Prostate gland (tissue), 2 donors: ENCODE data around the gene GAS6. TPM values are rescaled to one million over a fixed set of nuclear protein-coding genes. Genes with fewer than 3 reads are reported as not detected.
"Not testable (repeated sequence)": the region's sequence is repeated elsewhere in the genome, so short reads cannot be mapped to it uniquely, and the experiment has no call there.

Experiments used
- DNase-seq: peaks from one replicate; pipeline ENCODE4 v3.0.0-alpha.2; 2019; ENCODE audit warnings: low spot score
- H3K27ac ChIP-seq, 2 donors: fragments of 200-600 bp; sonication (generic); 2 replicates each; pipeline ENCODE4 v1.5.1; 2017 to 2019
- H3K27me3 ChIP-seq: fragments of 200-600 bp; sonication (generic); replicated peaks from 2 replicates; pipeline ENCODE4 v1.5.1; 2019; ENCODE audit not compliant: insufficient read depth
- H3K36me3 ChIP-seq, 2 donors: fragments of 200-600 bp; sonication (generic); 1 replicate in 1 of 2; 2 replicates in 1 of 2; pipeline versions ENCODE4 v1.5.1 to v1.8.1; 2017 to 2019
- H3K4me1 ChIP-seq: fragments of 200-600 bp; sonication (generic); replicated peaks from 2 replicates; pipeline ENCODE4 v1.5.1; 2019
- H3K4me3 ChIP-seq, 2 donors: fragments of 200-600 bp; sonication (generic); 2 replicates each; pipeline ENCODE4 v1.5.1; 2017 to 2019
- H3K9me3 ChIP-seq: fragments of 200-600 bp; sonication (generic); 2 replicates; pipeline ENCODE4 v1.5.1; 2017
- POLR2A ChIP-seq: fragments of 450-650 bp; IDR thresholded peaks from one replicate; pipeline ENCODE4 v1.6.1; 2016; ENCODE audit warnings: antibody characterized with exemption, mild to moderate bottlenecking
- POLR2AphosphoS5 ChIP-seq: sonication (generic); formaldehyde crosslinking; IDR thresholded peaks from one replicate; pipeline ENCODE4 v1.6.1; 2017; ENCODE audit warnings: antibody characterized with exemption
- WGBS: methylation state at CpG from one replicate; pipeline ENCODE4 v1.1.5; 2018; 5-methylcytosine and 5-hydroxymethylcytosine counted together
- intact Hi-C: fragments of 100-400 bp; cut with DNase I; formaldehyde crosslinking; loops from one replicate; pipeline ENCODE4 v1.14.2; 2022
- total RNA-seq, 2 donors: library from RNA; depleted of rRNA; stranded (reverse); fragments of >200 nt; gene quantifications; one replicate each; pipeline ENCODE4 v1.1.0, GENCODE V29; 2016
- TF ChIP-seq, protein P1 (sequence below), 4 experiments: fragments of 200-600 bp in 2 of 4; fragments of 450-650 bp in 2 of 4; sonication (generic) in 2 of 4; IDR thresholded peaks; 1 replicate in 3 of 4; 2 replicates in 1 of 4; pipeline ENCODE4 v1.5.1; 2016 to 2019; ENCODE audit warnings: antibody characterized with exemption in 4 of 4, mild to moderate bottlenecking in 2 of 4, moderate library complexity in 2 of 4

Gene GAS6
- total RNA-seq, 2 donors from 2014 or later: 116 to 432 TPM

DNA sequence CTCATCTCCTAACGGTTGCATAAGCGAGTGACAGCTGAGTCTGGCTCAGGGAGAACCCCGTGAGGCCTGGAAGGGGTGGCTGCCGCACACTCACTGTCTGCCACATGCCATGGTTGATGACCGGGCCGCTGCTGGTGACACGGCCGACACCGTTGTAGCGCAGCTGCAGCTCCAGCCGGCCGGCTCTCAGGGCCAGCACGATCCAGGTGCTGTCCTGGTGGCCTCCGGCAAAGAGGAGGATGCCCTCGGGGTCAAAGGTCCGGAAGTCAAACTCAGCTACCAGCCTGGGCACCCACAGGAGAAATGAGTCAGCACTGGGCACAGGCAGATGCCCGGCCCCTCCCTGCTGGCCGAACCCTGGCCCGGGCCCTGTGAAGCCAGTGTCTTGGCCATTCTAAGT lies 31.7 kb downstream of the GAS6 start:
- Histone ChIP-seq H3K27ac (no peak overlapping the region), H3K36me3 (peaks cover 3 to 4% of the 10 kb centered on the region in 2 donors), H3K4me1 (peaks cover 4% of the 10 kb centered on the region), H3K9me3 (no peaks in the 10 kb centered on the region), H3K27me3 (no peaks in the 10 kb centered on the region), H3K4me3 (no peak overlapping the region)
- 94% methylated on average over 17 of the region's 19 CpGs for WGBS
- intact Hi-C loops: no loop called here
- TF ChIP-seq, protein P1, sequence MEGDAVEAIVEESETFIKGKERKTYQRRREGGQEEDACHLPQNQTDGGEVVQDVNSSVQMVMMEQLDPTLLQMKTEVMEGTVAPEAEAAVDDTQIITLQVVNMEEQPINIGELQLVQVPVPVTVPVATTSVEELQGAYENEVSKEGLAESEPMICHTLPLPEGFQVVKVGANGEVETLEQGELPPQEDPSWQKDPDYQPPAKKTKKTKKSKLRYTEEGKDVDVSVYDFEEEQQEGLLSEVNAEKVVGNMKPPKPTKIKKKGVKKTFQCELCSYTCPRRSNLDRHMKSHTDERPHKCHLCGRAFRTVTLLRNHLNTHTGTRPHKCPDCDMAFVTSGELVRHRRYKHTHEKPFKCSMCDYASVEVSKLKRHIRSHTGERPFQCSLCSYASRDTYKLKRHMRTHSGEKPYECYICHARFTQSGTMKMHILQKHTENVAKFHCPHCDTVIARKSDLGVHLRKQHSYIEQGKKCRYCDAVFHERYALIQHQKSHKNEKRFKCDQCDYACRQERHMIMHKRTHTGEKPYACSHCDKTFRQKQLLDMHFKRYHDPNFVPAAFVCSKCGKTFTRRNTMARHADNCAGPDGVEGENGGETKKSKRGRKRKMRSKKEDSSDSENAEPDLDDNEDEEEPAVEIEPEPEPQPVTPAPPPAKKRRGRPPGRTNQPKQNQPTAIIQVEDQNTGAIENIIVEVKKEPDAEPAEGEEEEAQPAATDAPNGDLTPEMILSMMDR (IDR thresholded peaks at IDR 0.05): no peak
- TF ChIP-seq POLR2A: no peak
- DNase-seq: no peak

DNA sequence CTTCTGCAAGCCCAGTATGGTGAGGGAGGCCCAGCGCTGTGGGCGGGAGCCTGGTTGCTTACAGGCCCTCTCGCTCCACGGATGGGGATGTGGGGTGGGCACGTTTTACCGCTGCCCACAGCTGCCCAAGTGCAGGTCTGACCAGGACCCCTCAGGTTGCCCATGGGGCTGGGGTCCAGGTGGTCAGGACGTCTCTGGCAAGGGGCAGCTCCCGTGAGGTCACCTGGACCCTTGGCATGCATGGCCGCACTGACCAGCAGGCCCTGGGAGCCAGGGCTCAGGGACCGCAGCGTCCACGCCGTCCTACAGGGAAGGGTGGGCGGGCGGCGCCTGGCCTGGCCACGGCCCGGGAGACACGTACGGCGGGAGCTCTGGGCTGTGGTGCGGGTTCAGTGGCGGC lies 32.8 kb downstream of the GAS6 start:
- peaks cover 4 to 7% of the 10 kb centered on the region in 2 donors for H3K36me3 ChIP-seq
- no peaks in the 10 kb centered on the region for H3K9me3 ChIP-seq
- DNase-seq: no peak
- TF ChIP-seq, protein P1 (IDR thresholded peaks at IDR 0.05): no peak
- no peaks in the 10 kb centered on the region for H3K27me3 ChIP-seq
- intact Hi-C loops: no loop called here
- no peak overlapping the region for H3K27ac ChIP-seq
- 90% methylated on average over 23 of the region's 23 CpGs for WGBS
- no peaks in the 10 kb centered on the region for H3K4me1 ChIP-seq
- H3K4me3 ChIP-seq: no peak overlapping the region

GRCh38 chr13:113830426-113830950 lies 33.4 kb downstream of the GAS6 start:
- H3K27ac ChIP-seq, H3K27me3 ChIP-seq, H3K36me3 ChIP-seq, DNase-seq, H3K9me3 ChIP-seq, H3K4me1 ChIP-seq, H3K4me3 ChIP-seq, intact Hi-C loops: not testable (repeated sequence)
- WGBS: 87% methylated on average over 12 of the region's 22 CpGs

DNA sequence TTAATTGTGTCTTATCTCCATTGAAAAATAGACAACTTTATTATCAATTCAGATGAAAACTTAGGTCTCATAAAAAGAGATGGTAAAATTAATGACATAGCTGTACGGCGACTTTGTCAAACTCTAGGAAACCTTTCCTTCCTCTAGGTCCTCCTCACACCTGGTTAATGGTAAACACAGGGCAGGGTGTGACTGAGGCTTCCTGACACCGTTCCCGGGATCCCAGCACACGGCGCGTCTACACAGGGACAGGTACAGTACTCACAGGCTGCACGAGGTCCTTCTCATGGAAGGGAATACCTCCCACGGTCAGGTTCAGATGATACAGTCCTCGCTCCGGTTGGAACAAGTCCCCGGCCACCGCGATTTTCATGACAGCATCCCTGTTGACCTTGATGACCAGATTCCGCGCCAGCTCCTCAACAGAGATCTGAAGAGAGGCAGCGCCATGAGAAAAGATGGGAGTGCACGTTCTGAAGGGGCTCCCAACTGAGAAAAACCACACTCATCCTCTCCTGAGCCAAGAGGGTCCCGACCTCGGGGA lies 35.5 kb downstream of the GAS6 start:
- H3K36me3 ChIP-seq: peaks cover 0 to 7% of the 10 kb centered on the region in 2 donors
- no peak for DNase-seq

DNA sequence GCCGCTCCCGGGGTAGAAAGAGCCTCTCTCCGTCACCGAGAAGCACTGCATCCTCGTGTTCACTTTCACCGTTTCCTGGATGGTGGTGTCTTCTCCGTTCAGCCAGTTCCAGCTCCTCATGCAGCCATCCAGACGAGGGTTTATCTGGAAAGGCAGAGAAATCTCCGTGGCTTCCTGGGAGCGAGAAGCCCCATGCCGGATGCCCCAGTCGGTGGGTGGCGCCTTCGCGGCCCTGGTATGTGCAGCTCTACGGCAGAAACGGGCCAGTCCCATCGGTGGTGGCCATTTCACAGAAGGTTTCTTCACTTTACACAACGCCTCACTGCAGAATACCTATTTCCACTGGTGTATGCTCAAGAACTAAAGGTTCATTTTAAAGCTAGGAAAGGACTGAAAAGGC lies 36.9 kb downstream of the GAS6 start:
- no peaks in the 10 kb centered on the region for H3K27me3 ChIP-seq
- WGBS: 93% methylated on average over 19 of the region's 19 CpGs
- H3K36me3 ChIP-seq: peaks cover 0 to 7% of the 10 kb centered on the region in 2 donors
- H3K4me3 ChIP-seq: no peak overlapping the region
- TF ChIP-seq, protein P1 (IDR thresholded peaks at IDR 0.05): no peak
- no peak for TF ChIP-seq POLR2A
- no peak for TF ChIP-seq POLR2AphosphoS5
- peaks cover 1% of the 10 kb centered on the region for H3K4me1 ChIP-seq
- intact Hi-C loops: no loop called here
- no peak for DNase-seq
- no peak overlapping the region for H3K27ac ChIP-seq
- H3K9me3 ChIP-seq: no peaks in the 10 kb centered on the region

More for the DNA sequence above, 35.5 kb downstream of the GAS6 start:
- no peak overlapping the region for H3K4me3 ChIP-seq
- no peaks in the 10 kb centered on the region for H3K9me3 ChIP-seq
- no peak for TF ChIP-seq POLR2A
- TF ChIP-seq, protein P1 (IDR thresholded peaks at IDR 0.05): no peak
- no peak for TF ChIP-seq POLR2AphosphoS5
- no peaks in the 10 kb centered on the region for H3K4me1 ChIP-seq
- H3K27ac ChIP-seq: no peak overlapping the region
- intact Hi-C loops: no loop called here
- no peaks in the 10 kb centered on the region for H3K27me3 ChIP-seq
- WGBS: 97% methylated on average over 20 of the region's 20 CpGs

- H3K27me3 ChIP-seq, DNase-seq, H3K4me3 ChIP-seq, H3K36me3 ChIP-seq, H3K4me1 ChIP-seq, H3K27ac ChIP-seq, intact Hi-C loops, H3K9me3 ChIP-seq: not testable (repeated sequence)
- WGBS: 86% methylated on average over 35 of the region's 35 CpGs
Measured at GRCh38 chr13:113826446-113826845, 37.4 kb downstream of the GAS6 start.
